GM18526 (cell line): ENCODE data around the gene ARL15.

Source experiments
- POLR2A ChIP-seq: IDR thresholded peaks from 3 replicates; pipeline ENCODE4 v1.6.1; 2011; ENCODE audit not compliant: insufficient read length; ENCODE audit errors: extremely low read depth

ARL15 gene

DNA sequence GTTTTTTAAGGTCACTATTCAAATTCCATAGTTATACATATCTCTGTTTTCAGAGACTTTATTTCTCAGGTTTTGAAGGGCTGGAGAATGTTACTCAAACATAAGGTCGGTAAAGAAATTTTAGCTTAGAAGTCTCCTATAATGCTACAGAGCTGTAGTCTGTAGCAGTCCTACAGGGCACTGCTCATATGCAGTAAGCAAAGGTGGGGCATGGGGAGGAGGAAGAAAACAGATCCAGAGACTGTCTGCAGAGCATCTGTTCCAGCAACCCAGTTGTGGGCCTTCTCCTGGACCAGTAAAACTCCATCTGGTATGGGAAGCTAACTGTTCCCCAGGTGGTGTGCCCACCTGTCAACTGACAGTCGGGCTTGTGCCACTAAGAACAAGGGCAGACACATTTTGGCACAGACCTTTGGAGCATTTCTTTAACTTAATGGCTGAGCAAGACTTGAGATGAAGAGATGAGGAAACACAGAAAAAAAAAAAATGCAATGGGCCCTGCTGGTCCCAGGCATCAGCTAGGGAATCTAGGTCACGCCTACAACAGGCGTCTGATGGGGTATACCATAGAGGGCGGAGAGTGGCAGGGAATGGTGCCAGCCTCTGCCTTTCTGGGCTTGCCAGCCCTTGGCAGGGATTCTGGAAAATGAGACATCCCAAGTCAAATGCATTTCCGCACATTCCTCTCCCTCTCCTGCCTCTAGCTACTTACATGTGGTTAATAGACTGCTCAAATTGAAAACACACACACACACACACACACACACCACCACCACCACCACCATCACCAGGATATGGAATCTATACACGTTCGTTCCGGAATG is 218.9 kb downstream of the ARL15 start:
- no peak for TF ChIP-seq POLR2A

DNA sequence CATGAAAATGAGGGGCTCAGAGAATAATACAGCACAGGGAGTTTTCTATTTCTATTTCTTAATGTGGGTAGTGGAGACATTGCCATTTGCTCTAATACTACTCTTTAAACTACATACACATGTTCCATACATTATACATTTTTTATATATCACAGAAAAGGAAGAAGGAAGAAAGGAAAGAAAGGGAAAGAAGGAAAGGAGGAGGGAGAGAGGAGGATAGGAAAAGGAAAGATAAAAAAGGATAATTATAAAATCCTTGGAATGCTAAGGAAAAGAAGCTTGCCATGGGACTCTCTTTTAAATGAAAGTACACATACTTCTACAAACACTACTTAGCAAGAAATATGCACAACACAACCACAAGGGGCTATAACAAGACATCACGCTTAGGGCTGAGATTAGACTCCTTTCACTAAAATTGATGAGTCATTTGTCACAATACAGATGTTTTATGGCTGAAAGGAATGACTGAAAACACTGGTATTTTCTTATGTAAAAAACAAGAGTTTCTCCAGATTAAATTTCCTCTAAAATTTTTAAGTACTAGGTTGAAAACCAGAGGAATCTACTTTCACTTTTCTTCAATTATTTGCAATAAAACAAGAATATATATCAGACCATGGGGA is 219.8 kb downstream of the ARL15 start:
- no peak for TF ChIP-seq POLR2A

DNA sequence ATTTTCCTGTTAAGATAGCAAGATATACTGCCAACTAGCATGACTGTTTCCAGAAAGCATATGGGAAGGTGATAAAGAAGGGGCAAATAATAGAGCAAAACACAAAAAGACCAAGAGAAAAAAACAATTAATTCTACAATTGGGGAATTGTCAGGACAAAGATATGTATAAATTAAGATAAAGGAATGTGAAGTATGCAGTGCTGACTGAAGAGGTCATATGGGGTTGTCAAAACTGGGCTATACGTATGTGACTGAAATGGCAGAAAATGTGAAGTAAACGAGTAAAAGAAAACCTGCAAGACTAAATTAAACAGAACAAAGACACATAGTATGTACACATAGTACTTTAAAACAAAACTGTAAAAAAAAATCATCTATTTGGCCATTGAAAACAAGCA is 222.3 kb downstream of the ARL15 start:
- no peak for TF ChIP-seq POLR2A

DNA sequence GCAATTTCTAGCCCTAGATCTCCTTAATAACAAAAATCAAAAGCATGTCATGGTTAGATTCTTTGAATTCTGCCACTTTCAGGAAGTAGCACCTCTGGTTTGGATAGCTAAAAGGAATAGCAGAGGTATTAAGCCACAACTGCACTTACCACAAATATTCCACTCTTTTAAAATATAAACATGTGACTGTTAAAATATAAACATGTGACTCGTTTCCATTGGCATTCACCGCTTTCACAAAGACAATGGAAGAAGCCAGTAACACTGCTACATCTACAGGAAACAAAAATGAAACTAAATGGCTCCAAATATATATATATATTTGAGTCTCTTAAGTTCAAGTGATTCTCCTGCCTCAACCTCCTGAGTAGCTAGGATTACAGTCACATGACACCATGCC is 222.9 kb downstream of the ARL15 start:
- TF ChIP-seq POLR2A, result no peak

DNA sequence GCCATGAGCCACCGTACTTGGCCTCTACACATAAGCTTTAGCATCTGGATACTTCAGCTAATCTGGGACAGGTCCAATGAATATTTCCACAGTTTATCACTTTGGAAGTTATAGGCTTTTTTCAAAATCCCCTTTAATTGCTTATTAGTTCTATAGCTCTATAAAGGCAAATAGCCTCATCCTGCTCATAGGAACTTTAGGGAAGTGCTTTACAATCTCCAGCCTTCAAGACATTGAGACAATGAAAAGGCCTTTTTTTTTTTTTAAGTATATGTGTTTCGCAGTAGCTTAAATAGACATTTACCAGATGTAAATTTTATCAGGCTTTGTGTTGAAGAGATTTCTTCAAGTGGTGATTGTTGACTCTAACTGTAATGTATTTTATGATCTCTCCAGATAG is 224.2 kb downstream of the ARL15 start:
- TF ChIP-seq POLR2A, result no peak

DNA sequence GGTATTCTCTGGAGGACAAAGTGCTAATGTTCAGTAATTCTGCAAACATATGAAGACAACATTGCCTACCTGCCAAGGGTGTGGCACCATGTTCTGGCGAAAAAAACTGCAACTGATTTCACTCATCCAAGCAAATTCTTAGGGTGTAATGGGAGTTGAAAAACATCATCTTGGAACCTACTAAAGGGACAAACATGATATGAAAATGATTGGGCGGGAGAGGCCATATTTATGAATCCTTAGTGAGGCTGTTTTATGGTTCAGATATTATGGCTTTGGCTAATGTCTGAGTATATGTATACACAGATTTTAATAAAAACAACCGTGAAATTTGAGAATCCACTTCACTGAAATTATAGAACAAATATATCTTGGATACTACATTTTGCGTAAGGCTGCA is 225.7 kb downstream of the ARL15 start:
- TF ChIP-seq POLR2A, result no peak

DNA sequence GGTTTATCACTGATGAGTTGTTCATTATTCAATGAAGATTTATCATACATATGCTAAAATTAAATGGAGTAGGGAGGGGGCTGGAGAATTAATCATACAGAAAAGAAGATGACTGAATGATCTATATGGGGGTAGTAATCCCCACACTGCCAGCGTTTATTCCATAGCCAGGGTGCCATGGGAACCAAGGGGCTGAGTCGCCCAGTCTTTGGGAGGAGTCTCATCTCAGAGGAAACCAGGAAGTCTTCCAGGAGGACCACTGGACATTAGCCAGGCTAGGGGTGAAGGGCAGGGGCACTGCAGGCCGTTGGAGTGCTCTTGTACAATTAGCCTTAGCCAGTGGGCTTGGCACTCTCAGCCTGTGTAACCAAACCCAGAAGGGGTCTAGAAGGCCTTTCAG is 226.5 kb downstream of the ARL15 start:
- TF ChIP-seq POLR2A, result no peak

DNA sequence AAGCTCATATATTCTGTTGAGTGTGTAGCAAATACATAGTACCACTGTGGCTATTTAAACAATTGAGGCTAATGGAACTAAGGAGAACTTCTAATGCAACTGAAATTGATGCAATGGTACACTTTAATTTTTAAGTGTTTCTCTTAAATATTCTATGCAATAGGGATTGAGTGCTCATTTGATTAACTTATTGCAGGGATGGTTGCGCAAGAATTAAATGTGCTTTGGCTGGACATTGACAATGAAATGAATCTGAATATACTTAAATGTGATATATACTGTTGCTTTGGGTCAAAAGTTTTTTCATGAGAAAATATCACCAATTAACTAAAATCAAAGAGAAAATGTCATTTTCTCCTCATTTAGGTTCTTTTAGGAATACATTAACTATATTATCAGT is 227.1 kb downstream of the ARL15 start:
- TF ChIP-seq POLR2A, result no peak

DNA sequence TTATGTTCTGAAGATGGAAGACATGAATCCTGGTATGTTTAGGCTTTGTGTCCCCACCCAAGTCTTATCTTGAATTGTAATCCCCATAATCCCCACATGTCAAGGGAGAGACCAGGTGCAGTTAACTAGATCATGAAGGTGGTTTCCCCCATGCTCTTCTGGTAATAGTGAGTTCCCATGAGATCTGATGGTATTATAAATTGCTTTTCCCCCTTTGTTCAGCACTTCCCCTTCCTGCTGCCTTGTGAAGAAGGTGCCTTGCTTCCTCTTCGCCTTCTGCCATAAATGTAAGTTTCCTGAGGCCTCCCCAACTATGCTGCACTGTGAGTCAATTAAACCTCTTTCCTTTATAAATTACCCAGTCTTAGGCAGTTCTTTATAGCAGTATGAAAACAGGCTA is 229.0 kb downstream of the ARL15 start:
- no peak for TF ChIP-seq POLR2A

DNA sequence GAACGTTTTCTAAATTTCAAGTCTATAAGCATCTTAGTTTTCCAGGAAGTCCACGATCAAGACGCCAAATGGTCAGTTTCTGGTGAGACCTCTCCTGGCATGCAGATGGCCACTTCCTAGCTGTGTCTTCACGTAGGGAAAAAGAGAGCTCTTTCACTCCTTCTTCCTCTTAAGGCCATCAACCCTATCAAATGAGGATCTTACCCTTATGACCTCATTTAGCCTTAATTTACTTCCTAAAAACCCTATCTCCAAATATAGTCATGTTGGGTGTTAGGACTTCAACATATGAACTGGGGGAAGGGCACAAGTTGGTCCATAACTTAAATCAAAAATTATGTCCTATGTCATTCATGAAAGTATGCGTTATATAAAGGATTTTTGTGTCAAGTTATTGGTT is 229.5 kb downstream of the ARL15 start:
- TF ChIP-seq POLR2A, result no peak

DNA sequence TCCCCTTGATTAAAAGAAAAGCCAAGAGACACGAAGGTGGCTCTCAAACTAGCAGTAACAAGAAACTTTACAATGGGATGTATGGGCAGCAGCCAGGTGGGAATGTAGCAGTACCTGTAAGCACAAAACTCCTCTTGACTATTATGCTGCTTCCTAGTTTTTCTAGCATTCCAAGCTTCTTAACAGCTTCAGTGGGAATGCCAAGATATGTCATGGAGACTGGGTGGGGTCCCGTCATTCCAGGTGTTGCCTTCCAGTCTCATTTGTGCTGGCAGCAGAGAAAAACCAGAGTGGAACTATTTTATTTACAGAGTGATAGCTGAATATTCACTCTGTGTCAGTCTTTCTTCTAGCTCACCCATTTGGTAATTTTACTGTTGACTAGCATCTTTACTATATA is 236.6 kb downstream of the ARL15 start:
- no peak for TF ChIP-seq POLR2A

DNA sequence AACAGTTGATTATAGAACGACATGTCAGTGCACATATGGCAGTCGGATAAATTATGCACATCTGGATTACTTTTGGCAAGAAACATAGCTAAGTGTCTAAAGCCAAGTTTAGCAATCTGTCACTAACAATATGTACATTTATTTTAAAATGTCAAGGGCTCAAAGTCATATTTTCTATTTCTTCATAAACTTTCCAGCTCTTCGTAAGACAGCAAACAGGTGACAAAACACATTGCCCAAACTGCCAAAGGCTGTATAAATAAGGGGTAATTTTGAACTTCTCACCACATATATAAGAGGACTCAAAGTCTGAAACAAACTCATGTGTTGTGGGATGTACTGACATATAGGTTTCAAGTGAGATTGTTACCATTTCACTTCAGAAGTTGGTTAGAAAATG is 237.2 kb downstream of the ARL15 start:
- TF ChIP-seq POLR2A, result no peak

DNA sequence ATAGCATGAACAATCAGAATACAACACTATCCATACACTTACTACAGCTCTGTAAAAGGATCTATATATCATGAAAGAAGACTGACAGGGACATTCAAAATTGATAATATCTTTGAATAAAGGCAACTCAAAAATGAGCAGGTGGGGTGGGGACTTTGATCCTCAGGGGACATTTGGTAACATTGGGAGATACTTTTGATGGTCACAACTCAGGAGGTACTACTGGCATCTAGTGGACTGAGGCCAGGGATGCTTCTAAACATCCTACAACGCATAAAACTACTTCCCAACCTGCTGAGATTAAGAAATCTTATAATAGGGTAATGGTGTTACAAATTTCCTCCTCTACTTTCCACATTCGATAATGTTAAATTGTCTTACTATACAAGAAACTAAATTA is 243.9 kb downstream of the ARL15 start:
- no peak for TF ChIP-seq POLR2A

DNA sequence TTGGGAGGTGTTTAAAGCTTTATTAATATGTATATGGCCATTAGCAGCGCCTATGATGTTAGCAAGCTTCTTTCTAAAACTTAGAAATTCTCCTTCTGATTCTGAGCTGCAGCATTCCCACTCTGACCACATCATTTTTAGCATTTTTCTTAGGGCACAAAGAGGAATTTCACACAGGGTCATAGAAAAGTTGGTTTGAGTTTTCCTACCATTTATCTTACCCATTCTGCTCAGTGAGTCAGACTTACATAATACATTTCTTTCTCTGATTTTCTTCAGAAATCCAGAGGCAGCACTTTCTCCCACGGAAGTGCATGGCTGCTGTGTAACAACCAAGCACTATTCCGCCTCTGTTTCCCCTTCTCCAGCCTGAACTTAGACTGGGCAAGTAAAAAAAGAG is 246.6 kb downstream of the ARL15 start:
- no peak for TF ChIP-seq POLR2A

DNA sequence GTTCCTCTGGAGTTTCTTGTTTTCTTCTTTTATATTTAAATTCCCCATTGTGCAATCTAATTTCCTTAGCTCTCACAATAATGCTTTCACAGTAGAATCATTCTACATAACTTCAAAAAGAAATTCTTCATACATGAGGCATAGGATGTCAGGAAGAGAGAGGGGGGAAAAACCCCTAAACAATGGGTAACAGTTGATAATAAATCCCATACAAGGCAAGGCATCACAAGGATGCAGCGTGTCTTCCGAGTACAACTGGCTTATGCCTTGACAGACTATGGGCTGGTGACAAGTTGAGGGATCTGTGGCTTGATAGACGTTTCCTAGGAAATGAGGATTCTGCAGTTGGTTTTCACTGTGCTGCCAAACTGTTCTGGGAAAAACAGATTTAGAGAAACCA is 247.4 kb downstream of the ARL15 start:
- no peak for TF ChIP-seq POLR2A

DNA sequence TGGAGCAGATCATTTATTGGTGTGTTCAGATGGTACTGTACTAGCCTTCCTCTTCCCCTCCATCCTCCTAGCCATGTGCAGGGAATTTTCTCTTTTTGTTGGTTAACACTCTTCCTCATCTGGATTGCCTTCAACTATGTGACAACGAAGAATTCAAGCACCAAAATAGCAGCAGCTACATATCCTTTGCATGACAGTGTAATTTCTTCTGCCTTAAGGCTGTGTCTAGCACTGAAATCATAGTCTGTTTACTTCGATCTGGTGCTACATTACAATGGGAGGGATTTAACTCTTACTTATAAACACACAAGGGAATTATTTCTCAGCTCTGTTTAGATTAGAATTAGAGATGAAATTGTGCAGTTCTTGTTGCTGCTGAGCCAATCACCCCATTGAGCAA is 260.4 kb downstream of the ARL15 start:
- TF ChIP-seq POLR2A, result no peak

DNA sequence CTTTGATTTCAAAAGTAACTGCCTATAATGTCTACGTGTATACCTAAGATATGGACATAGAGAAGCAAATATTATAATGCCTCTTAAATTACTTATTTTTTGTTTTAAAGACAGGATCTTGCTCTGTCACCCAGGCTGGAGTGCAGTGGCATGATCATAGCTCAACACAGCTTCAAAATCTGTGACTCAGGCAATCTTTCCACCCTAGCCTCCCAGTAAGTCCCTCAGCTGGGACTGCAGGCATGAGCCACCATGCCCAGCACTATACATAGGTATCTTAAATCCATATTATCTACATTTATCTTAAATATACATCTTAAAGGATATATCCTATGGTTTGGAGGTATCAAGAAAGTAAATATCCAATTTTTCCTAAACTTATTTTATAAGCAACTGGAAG is 261.2 kb downstream of the ARL15 start:
- TF ChIP-seq POLR2A, result no peak

DNA sequence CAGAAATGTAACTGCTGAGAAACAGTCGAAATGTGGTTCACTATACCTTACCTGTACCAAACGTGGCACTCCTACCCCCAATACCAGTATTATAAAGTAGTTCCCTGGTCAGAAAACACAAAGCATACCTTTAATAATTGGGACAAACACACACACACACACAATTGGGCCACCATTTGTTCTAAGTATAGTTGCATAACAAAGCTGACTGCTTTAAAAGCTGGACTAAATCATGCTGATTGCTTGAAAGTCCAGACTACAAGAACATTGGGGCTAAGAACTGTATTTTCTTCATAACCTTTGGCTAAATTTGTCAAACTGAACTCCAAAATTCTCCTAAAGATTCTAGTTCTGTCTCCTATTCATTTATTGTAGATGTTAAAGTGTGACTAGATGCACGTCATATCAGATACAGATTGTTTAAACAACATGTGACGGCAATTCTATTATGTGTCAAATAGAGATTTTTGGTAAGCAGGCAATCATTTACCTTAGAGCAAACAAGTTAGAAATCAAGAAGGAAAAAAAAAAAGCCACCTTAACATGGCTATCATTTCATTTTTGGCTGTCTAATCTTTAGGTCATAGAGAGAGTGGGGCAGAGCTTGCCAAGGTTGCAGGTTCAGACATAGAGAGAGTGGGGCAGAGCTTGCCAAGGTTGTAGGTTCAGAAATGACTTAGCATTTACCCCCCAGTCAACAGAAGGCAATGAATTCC is 265.1 kb downstream of the ARL15 start:
- no peak for TF ChIP-seq POLR2A
